Fibroblast of peridontal ligament (primary cell): ENCODE measurements around the gene TNRC18.
"Not testable (repeated sequence)": the region's sequence is repeated elsewhere in the genome, so short reads cannot be mapped to it uniquely, and the experiment has no call there.

Source experiments
- DNase-seq: peaks from one replicate; pipeline ENCODE4 v3.0.0-alpha.2; 2010; ENCODE audit errors: extremely low read depth

Gene TNRC18

GRCh38 chr7:5273831-5274405 is 149.7 kb downstream of the TNRC18 start:
- not testable (repeated sequence) for DNase-seq

DNA sequence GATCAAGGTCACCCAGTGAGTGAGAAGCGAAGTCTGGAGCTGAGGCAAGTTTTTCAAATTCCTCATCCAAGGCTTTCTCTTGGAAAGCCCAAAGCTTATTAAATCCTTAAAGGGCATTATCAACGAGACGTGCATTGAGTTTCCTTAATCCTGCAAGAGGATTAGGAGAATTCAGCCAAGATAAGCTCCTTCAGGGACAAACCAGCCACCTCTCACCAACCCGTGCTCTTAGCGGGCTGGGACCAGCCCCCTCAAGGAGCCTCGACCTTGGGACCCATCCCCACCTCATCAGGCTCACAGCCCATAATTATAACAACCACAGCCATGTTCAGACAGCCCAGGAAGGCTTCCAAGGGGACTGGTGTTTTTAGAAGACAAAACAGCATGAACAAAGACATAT is 152.8 kb downstream of the TNRC18 start:
- DNase-seq = no peak

DNA sequence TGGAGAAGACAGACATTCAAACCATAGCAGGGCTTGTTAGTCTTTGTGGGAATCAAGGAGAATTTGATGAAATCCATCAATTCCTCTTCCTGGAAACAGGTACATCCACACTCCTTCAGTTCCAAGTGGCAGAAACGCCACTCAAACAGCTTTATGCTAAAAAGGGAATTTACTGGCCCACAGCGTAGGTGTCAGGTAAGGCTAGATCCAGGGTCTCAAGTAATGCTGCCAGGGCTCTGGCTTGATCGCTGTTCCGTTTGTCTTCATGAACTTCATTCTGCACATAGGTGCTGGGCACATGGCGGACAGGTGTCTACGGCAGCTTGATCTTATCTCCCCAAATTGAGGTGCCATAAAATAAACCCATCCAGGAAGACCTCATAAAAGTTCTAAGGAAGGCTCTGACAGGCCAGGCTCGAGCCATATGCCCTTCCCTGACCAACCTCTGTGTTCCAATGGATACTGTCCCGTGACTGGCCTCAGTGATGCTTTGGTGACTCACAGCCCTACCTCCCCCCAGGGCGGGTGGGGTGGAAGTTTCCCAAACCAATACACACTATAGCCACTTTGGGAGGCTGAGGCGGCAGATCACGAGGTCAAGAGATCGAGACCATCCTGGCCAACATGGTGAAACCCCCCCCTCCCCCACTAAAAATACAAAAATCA is 153.5 kb downstream of the TNRC18 start:
- not testable (repeated sequence) for DNase-seq

GRCh38 chr7:5267829-5268228 is 155.8 kb downstream of the TNRC18 start:
- not testable (repeated sequence) for DNase-seq

DNA sequence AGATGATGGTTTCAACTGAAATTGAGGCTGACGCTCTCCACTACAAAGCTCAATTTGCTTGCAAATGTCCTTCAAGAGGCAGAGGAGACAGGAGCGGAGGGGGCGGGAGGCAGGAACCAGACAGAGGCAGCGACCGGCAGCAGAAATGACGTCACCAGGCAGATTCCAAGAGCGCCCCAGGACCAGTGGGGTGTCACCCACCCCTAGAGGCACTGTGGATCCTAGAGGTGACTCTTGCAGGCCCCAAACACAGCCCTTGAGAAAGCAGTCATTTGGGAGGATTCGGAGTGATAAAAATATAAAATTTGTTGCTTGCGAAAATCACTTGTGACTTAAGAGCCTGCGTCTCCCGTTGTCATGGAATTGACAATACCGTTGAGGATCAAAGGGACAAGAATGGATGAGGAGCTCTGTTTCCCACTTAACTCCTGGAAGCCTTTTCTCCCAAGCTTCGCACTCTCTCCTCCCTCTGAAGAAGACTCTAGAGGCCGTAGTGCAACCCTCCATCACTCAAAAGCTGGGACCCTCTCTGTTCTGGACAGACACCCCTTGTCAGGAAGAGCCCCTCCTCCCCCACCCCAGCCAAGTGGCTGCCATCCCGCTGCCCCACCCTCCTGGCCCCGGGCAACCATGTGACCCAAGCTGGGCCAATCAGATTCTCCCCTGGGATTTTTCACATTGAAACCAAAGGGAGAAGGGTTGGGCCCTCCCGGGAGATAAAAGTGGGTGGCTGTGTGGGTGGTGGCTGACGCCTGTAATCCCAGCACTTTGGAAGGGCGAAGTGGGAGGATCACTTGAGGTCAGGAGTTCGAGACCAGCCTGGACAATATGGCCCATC is 157.2 kb downstream of the TNRC18 start:
- no peak for DNase-seq

- DNase-seq = no peak
Observed at GRCh38 chr7:5265320-5266190, 158.1 kb downstream of the TNRC18 start.

DNA sequence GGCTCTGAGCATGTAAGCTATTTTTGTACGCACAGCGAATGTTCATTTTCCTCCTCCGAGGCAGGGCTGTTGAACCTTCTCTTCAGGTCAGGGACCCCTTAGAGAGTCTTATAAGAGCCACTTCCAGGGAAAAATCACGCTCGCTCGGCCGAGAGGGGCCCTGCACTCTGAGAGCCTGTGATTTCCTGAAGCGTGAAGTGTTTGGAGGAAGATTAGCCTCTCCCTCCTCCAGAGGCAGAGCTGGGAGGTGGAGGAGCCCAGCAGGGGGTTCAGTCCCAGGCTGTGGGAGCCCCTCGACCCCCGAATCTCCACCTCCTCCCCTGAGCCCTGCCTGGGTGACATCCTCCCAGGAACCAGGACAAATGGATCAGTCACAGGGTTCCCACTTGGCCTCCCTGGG is 160.6 kb downstream of the TNRC18 start:
- DNase-seq = not testable (repeated sequence)

GRCh38 chr7:5260530-5261068 is 163.0 kb downstream of the TNRC18 start:
- not testable (repeated sequence) for DNase-seq
